GM12865 (cell line): ENCODE results near the gene CCDC138.
A peak's percentile ranks its signal among the peaks of the same experiment; 100 is the strongest.

Experiments used
- DNase-seq: peaks from one replicate; pipeline ENCODE4 v3.0.0; 2010; ENCODE audit warnings: low read depth
- H3K4me3 ChIP-seq: 2 replicates; pipeline ENCODE4 v1.5.1; 2011; ENCODE audit warnings: mild to moderate bottlenecking, low read depth, low read length, control low read depth
- TF ChIP-seq, protein P1 (sequence below): IDR thresholded peaks from 2 replicates; pipeline ENCODE4 v1.5.1; 2011; ENCODE audit warnings: low read length, control low read depth, low read depth, inconsistent platforms; ENCODE audit not compliant: insufficient read depth; ENCODE audit errors: missing control alignments

The CCDC138 gene

DNA sequence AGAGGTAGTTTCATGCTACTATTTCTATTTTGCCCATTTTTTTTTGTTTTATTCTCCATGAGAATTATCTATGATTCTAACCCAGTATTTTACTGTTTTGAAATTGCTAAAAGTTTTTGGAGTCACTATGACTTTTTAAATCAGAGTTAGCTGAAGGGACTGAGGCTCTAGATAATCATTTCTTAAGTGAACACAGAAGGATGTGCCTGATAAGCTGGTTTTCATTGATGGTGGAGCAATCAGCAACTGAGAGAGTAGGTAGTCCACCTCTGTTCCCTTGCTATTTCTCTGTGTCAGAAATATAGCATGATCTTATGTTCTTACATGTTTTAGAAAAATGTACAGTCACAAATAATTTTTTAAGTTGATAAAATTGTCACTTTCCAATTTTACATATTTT is 59.4 kb downstream of the CCDC138 start:
- DNase-seq, result no peak
- TF ChIP-seq, protein P1, sequence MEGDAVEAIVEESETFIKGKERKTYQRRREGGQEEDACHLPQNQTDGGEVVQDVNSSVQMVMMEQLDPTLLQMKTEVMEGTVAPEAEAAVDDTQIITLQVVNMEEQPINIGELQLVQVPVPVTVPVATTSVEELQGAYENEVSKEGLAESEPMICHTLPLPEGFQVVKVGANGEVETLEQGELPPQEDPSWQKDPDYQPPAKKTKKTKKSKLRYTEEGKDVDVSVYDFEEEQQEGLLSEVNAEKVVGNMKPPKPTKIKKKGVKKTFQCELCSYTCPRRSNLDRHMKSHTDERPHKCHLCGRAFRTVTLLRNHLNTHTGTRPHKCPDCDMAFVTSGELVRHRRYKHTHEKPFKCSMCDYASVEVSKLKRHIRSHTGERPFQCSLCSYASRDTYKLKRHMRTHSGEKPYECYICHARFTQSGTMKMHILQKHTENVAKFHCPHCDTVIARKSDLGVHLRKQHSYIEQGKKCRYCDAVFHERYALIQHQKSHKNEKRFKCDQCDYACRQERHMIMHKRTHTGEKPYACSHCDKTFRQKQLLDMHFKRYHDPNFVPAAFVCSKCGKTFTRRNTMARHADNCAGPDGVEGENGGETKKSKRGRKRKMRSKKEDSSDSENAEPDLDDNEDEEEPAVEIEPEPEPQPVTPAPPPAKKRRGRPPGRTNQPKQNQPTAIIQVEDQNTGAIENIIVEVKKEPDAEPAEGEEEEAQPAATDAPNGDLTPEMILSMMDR, result no peak
- no peak overlapping the region for H3K4me3 ChIP-seq

DNA sequence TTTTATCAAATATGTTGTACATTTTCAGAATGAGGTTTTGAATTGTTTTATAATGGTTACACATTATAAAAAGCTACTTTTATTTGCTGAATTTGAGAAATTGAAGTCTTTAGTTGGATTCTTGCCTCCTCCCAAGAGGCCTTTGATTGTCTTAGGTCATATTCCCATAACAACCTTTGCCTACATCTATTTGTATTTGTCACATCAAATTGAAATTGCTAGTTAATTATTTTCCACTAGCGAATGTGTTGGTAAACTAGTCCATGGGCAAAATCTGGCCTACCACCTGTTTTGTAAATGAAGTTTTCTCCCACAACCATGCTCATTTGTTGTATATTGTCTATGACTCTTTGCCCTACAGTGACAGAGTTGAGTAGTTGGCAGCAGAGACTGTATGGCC is 60.4 kb downstream of the CCDC138 start:
- no peak for DNase-seq
- TF ChIP-seq, protein P1, result no peak
- no peak overlapping the region for H3K4me3 ChIP-seq

DNA sequence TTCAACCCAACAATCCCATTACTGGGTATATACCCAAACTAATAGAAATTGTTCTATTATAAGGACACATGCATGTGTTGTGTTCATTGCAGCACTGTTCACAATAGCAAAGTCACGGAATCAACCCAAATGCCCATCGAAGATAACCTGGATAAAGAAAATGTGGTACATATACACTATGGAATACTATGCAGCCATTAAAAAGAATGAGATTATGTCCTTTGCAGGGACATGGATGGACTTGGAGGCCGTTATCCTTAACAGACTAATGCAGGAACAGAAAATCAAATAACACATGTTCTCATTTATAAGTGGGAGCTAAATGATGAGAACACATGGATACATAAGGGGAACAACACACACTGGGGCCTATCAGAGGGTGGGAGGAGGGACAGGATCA is 65.8 kb downstream of the CCDC138 start:
- TF ChIP-seq, protein P1, result no peak
- no peak overlapping the region for H3K4me3 ChIP-seq
- no peak for DNase-seq

DNA sequence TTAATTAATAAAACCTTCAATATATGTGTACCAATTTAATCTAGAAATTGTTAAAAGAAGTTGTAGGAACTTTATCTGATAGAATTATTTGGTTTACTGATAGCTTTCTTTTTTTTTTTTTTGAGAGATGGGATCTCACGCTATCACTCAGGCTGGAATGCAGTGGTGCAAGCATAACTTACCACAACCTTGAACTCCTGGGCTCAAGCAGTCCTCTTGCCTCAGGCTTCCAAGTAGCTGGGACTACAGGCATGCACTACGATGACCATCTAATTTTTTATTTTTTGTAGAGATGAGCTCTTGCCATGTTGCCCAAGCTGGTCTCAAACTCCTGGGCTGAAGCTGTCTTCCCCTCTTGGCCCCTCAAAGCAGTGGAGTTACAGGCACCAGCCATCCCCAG is 66.8 kb downstream of the CCDC138 start:
- no peak overlapping the region for H3K4me3 ChIP-seq
- TF ChIP-seq, protein P1, result no peak
- no peak for DNase-seq

DNA sequence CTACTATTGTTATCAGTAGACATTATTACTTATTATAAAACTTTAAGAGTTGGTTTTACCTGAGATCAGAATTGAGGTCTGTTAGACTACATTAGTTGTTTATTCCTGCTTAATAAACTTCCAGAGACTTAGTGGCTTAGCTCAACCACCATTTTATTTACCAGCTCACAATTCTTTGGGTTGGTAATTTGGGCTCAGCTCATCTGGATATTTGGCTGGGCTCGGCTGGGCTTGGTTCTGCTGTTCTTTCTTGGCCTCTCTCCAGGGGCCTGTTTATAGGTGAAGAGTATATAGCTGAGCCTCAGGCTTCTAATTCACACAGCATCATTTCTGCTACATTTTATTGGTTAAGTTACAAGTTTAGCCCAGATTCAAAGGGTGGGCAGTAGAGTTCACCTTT is 67.9 kb downstream of the CCDC138 start:
- TF ChIP-seq, protein P1, result no peak
- H3K4me3 ChIP-seq, result no peak overlapping the region
- DNase-seq, result no peak

DNA sequence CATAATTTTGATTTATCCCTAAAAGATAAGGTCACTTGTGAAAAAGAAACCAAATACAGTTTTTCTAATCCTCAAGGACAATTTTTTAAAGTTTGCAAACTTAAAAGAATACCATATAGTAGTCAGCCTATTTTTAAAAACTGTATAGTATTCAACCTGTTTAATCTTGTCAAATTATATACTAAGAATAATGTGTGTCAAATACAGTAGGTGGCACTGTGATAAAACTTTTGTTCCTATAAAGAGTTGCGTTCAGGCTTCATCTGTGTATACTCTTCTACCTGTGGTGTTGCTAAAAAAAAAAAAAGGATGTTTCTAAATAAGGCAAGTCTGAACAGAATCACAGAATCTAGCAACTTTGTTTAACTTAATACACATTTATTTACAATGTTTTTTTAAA is 68.6 kb downstream of the CCDC138 start:
- peak; percentile 20 for DNase-seq
- no peak overlapping the region for H3K4me3 ChIP-seq
- TF ChIP-seq, protein P1, result no peak

DNA sequence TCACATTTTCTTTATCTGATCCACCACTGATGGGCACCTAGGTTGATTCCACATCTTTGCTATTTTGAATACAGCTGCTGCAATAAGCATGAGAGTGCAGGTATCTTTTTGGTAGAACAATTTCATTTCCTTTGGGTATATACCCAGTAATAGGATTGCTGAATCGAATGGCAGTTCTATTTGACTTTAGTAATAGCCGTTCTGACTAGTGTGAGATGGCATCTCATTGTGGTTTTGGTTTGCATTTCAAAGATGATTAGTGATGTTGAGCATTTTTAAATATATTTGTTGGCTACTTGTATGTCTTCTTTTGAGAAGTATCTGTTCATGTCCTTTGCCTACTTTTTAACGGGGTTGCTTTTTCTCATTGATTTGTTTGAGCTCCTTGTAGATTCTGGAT is 72.3 kb downstream of the CCDC138 start:
- H3K4me3 ChIP-seq, result no peak overlapping the region
- no peak for DNase-seq

More for the DNA sequence above, 72.3 kb downstream of the CCDC138 start:
- TF ChIP-seq, protein P1, result no peak
